Upper lobe of right lung (tissue), 1 donor: ENCODE data around the gene SEMA3A. TPM values are rescaled to one million over a fixed set of nuclear protein-coding genes. Genes with fewer than 3 reads are reported as not detected.

Experiments
- ATAC-seq: fragments of 200-7000 bp; cut with Tn5 transposase; one replicate; pipeline ENCODE4 v1.9.1; 2020; ENCODE audit warnings: mild to moderate bottlenecking, moderate library complexity
- DNase-seq: peaks from one replicate; pipeline ENCODE4 v3.0.0-alpha.2; 2020
- H3K27ac ChIP-seq: fragments of 200-600 bp; one replicate; pipeline ENCODE4 v1.8.0; 2022
- H3K27me3 ChIP-seq: fragments of 200-600 bp; one replicate; pipeline ENCODE4 v1.8.0; 2022; ENCODE audit warnings: mild to moderate bottlenecking
- H3K36me3 ChIP-seq: fragments of 200-600 bp; one replicate; pipeline ENCODE4 v1.8.0; 2022
- H3K4me1 ChIP-seq: fragments of 200-600 bp; one replicate; pipeline ENCODE4 v1.8.0; 2022
- H3K4me3 ChIP-seq: fragments of 200-600 bp; one replicate; pipeline ENCODE4 v1.8.0; 2022; ENCODE audit warnings: mild to moderate bottlenecking
- H3K9me3 ChIP-seq: fragments of 200-600 bp; one replicate; pipeline ENCODE4 v1.8.0; 2022
- intact Hi-C: fragments of 100-400 bp; cut with DNase I; formaldehyde crosslinking; loops from one replicate; pipeline ENCODE4 v1.11.0; 2022
- total RNA-seq: library from RNA; stranded (reverse); fragmentation: NEBNext Ultra II Directional; extraction: Animal tissue kit (Norgen Biotek cat#: 25700); gene quantifications from one replicate; pipeline ENCODE4 v1.2.1, GENCODE V29; 2021
- TF ChIP-seq, protein P1 (sequence below): fragments of 200-600 bp; IDR thresholded peaks from one replicate; pipeline ENCODE4 v1.8.0; 2022; ENCODE audit warnings: antibody characterized with exemption
- donor health status: DM: no; HTN: yes; CAD: no; lungs with severe emphysema.

The SEMA3A gene
- total RNA-seq, 1 donor from 2014 or later, result 12.0 TPM

DNA sequence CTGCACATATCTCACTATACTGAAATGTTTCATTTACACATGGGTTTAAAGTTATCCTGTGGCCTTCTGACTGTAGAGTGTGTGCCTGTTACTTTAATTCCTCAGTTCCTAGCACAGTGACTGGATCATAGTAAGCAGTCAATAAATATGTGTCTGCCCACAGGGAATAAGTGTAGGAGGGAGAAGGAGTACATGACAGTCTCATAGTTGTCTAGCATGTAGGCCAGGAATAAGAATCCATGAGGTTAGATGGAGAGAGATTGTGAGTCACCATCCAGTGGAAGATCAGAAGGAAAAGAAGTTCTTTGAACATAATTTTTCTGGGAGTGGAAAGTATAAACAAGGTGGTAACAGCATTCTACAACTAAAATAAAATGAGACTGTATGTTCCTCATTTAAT, 36.6 kb upstream of the SEMA3A start:
- Histone ChIP-seq H3K27me3 (no peaks in the 10 kb centered on the region), H3K36me3 (no peaks in the 10 kb centered on the region), H3K4me3 (no peak overlapping the region), H3K9me3 (no peaks in the 10 kb centered on the region), H3K27ac (no peak overlapping the region), H3K4me1 (no peaks in the 10 kb centered on the region)
- DNase-seq (no peak), ATAC-seq (no peak)
- TF ChIP-seq, protein P1, sequence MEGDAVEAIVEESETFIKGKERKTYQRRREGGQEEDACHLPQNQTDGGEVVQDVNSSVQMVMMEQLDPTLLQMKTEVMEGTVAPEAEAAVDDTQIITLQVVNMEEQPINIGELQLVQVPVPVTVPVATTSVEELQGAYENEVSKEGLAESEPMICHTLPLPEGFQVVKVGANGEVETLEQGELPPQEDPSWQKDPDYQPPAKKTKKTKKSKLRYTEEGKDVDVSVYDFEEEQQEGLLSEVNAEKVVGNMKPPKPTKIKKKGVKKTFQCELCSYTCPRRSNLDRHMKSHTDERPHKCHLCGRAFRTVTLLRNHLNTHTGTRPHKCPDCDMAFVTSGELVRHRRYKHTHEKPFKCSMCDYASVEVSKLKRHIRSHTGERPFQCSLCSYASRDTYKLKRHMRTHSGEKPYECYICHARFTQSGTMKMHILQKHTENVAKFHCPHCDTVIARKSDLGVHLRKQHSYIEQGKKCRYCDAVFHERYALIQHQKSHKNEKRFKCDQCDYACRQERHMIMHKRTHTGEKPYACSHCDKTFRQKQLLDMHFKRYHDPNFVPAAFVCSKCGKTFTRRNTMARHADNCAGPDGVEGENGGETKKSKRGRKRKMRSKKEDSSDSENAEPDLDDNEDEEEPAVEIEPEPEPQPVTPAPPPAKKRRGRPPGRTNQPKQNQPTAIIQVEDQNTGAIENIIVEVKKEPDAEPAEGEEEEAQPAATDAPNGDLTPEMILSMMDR, result no peak
- intact Hi-C loops, result no loop called here

GRCh38 chr7:84230491-84230890, 35.9 kb upstream of the SEMA3A start:
- Histone ChIP-seq H3K27me3 (no peaks in the 10 kb centered on the region), H3K27ac (no peak overlapping the region), H3K4me1 (no peaks in the 10 kb centered on the region), H3K4me3 (no peak overlapping the region), H3K9me3 (no peaks in the 10 kb centered on the region), H3K36me3 (no peaks in the 10 kb centered on the region)
- TF ChIP-seq, protein P1, result no peak
- DNase-seq, result no peak
- ATAC-seq, result no peak
- intact Hi-C loops, result no loop called here

DNA sequence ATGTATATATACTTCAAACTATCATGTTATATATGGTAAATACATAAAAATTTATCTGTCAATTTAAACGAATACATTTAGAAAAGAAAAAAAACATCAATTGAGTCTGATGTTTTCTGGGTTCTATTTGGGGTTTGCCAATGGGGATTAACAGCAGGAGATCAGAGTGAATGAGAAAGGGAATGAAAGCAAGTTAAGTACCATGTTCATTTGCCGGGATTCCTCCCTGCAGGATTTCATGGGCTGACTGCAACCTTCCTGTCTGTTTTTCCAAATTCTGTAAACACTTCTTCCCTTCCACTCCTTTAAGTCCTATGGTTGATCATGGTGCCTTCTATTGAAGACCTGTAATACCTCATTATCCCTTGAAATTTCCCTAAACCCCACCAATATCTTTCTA, 33.9 kb upstream of the SEMA3A start:
- no peaks in the 10 kb centered on the region for H3K27me3 ChIP-seq
- ATAC-seq (no peak), DNase-seq (no peak)
- TF ChIP-seq, protein P1, result no peak
- H3K4me3 ChIP-seq, result no peak overlapping the region
- no peaks in the 10 kb centered on the region for H3K36me3 ChIP-seq
- no peaks in the 10 kb centered on the region for H3K9me3 ChIP-seq
- H3K4me1 ChIP-seq, result no peaks in the 10 kb centered on the region
- no peak overlapping the region for H3K27ac ChIP-seq
- intact Hi-C loops, result no loop called here

GRCh38 chr7:84226759-84227158, 32.2 kb upstream of the SEMA3A start:
- TF ChIP-seq, protein P1, result no peak
- Histone ChIP-seq H3K27ac (no peak overlapping the region), H3K9me3 (no peaks in the 10 kb centered on the region), H3K27me3 (no peaks in the 10 kb centered on the region), H3K4me3 (no peak overlapping the region), H3K4me1 (no peaks in the 10 kb centered on the region), H3K36me3 (no peaks in the 10 kb centered on the region)
- intact Hi-C loops, result no loop called here
- no peak for ATAC-seq
- DNase-seq, result no peak

DNA sequence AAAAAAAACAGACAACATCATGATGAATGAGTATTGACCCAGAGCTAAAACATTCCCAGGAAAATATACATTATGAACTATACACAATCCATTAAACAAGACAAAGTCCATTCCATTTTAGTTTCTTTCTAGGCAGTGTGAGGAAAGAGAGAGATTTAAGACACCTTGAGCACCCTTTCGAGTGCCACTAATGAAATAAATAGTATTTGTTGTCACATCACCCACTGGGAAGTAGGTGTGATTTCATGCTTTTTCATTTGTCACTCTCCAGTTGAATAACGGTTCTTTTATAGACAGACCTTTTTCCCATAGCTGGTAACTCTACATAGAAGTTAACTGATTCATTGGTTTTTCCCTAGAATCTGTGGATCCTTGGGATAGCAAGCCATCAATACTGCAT, 29.9 kb upstream of the SEMA3A start:
- TF ChIP-seq, protein P1, result no peak
- DNase-seq (no peak), ATAC-seq (no peak)
- no peak overlapping the region for H3K4me3 ChIP-seq
- no peak overlapping the region for H3K27ac ChIP-seq
- H3K9me3 ChIP-seq, result no peaks in the 10 kb centered on the region
- H3K27me3 ChIP-seq, result no peaks in the 10 kb centered on the region
- no peaks in the 10 kb centered on the region for H3K4me1 ChIP-seq
- no peaks in the 10 kb centered on the region for H3K36me3 ChIP-seq
- intact Hi-C loops, result no loop called here

- intact Hi-C loops, result no loop called here
- no peaks in the 10 kb centered on the region for H3K27me3 ChIP-seq
- TF ChIP-seq, protein P1, result no peak
- no peak overlapping the region for H3K27ac ChIP-seq
- no peaks in the 10 kb centered on the region for H3K9me3 ChIP-seq
- DNase-seq (no peak), ATAC-seq (no peak)
- H3K4me3 ChIP-seq, result no peak overlapping the region
- H3K36me3 ChIP-seq, result no peaks in the 10 kb centered on the region
- no peaks in the 10 kb centered on the region for H3K4me1 ChIP-seq
Observed at GRCh38 chr7:84219310-84219709, 24.7 kb upstream of the SEMA3A start.
